ENCODE data around the gene CZIB. TPM values are rescaled to one million over a fixed set of nuclear protein-coding genes. Genes with fewer than 3 reads are reported as not detected.

Gene CZIB
- total and polyA plus RNA-seq, 3 experiments from 2014 or later = 58.0 to 60.4 (median 58.4) TPM

- no peak overlapping the region for H3K4me3 Mint-ChIP-seq
- H3K27me3 Mint-ChIP-seq = peaks cover 0 to 14% of the 10 kb centered on the region in 2 donors
- no peaks in the 10 kb centered on the region for H3K27me3 ChIP-seq (ENCODE audit: insufficient read depth, low read length, poor library complexity, severe bottlenecking)
- peak overlapping the region; percentile 43 for H3K27ac ChIP-seq (ENCODE audit: low read depth, low read length)
- no peaks in the 10 kb centered on the region for H3K9me3 ChIP-seq (ENCODE audit: low read length)
- H3K36me3 Mint-ChIP-seq = no peaks in the 10 kb centered on the region
- H3K36me3 ChIP-seq (ENCODE audit: insufficient read depth, low read length) = no peaks in the 10 kb centered on the region
- no peak overlapping the region for H3K27ac Mint-ChIP-seq
- peaks cover 0 to 2% (median 0%) of the 10 kb centered on the region in 3 donors for H3K4me1 Mint-ChIP-seq
- DNase-seq = no peak
- no peak overlapping the region for H3K4me3 ChIP-seq (ENCODE audit: low read length)
- no peaks in the 10 kb centered on the region for H3K4me1 ChIP-seq (ENCODE audit: insufficient read depth, low read length)
- H3K9me3 Mint-ChIP-seq = no peaks in the 10 kb centered on the region
- ChIA-PET CTCF (interaction anchor here (0.9 to 1.6 kb wide), 3 partner anchors 9 to 13 kb away, joined by 4 to 5 read pairs (median 4); no protein-coding TSS in a partner anchor), POLR2A (interaction anchor here (0.7 kb wide), 1 partner anchor 46 kb away, joined by 3 read pairs; no protein-coding TSS in a partner anchor)
Measured at GRCh38 chr1:53182716-53183094, 37.7 kb downstream of the CZIB start.

- H3K4me1 ChIP-seq (ENCODE audit: insufficient read depth, low read length) = no peaks in the 10 kb centered on the region
- no peak overlapping the region for H3K27ac Mint-ChIP-seq
Measured at GRCh38 chr1:53182111-53182593, 38.3 kb downstream of the CZIB start.

GRCh38 chr1:53180951-53181350 is 39.5 kb downstream of the CZIB start:
- Mint-ChIP-seq H3K4me1 (peaks cover 0 to 2% (median 0%) of the 10 kb centered on the region in 3 donors), H3K36me3 (no peaks in the 10 kb centered on the region), H3K27me3 (peaks cover 0 to 16% of the 10 kb centered on the region in 2 donors), H3K9me3 (no peaks in the 10 kb centered on the region), H3K27ac (no peak overlapping the region), H3K4me3 (no peak overlapping the region)
- Histone ChIP-seq H3K9me3 (ENCODE audit: low read length) (no peaks in the 10 kb centered on the region), H3K27ac (ENCODE audit: low read depth, low read length) (no peak overlapping the region), H3K36me3 (ENCODE audit: insufficient read depth, low read length) (no peaks in the 10 kb centered on the region), H3K4me3 (ENCODE audit: low read length) (no peak overlapping the region), H3K4me1 (ENCODE audit: insufficient read depth, low read length) (no peaks in the 10 kb centered on the region), H3K27me3 (ENCODE audit: insufficient read depth, low read length, poor library complexity, severe bottlenecking) (peaks cover 6% of the 10 kb centered on the region)
- DNase-seq = no peak
- ChIA-PET CTCF (interaction anchor here (0.8 to 1.7 kb wide), 6 partner anchors 9 to 455 kb away, joined by 3 to 6 read pairs (median 4); partner anchors contain the start of gene ZYG11B), POLR2A (no interaction called here)

More at GRCh38 chr1:53182111-53182593, 38.3 kb downstream of the CZIB start:
- Histone ChIP-seq H3K27ac (ENCODE audit: low read depth, low read length) (no peak overlapping the region), H3K4me3 (ENCODE audit: low read length) (no peak overlapping the region), H3K36me3 (ENCODE audit: insufficient read depth, low read length) (no peaks in the 10 kb centered on the region), H3K27me3 (ENCODE audit: insufficient read depth, low read length, poor library complexity, severe bottlenecking) (peaks cover 2% of the 10 kb centered on the region), H3K9me3 (ENCODE audit: low read length) (no peaks in the 10 kb centered on the region)
- Mint-ChIP-seq H3K27me3 (peaks cover 0 to 15% of the 10 kb centered on the region in 2 donors), H3K9me3 (no peaks in the 10 kb centered on the region), H3K36me3 (no peaks in the 10 kb centered on the region), H3K4me3 (no peak overlapping the region), H3K4me1 (peaks cover 0 to 2% (median 0%) of the 10 kb centered on the region in 3 donors)
- DNase-seq = peak; percentile 62 to 86 (median 66)
- POLR2A ChIA-PET = interaction anchor here (0.7 kb wide), 1 partner anchor 45 kb away, joined by 3 read pairs; no protein-coding TSS in a partner anchor
- CTCF ChIA-PET = interaction anchor here (0.9 to 1.6 kb wide), 3 partner anchors 8 to 14 kb away, joined by 4 to 5 read pairs (median 4); no protein-coding TSS in a partner anchor

GRCh38 chr1:53180226-53180625 is 40.2 kb downstream of the CZIB start:
- DNase-seq = no peak
- Mint-ChIP-seq H3K36me3 (no peaks in the 10 kb centered on the region), H3K9me3 (no peaks in the 10 kb centered on the region), H3K4me3 (no peak overlapping the region), H3K4me1 (peaks cover 0 to 2% (median 0%) of the 10 kb centered on the region in 3 donors), H3K27me3 (peaks cover under 1 to 24% of the 10 kb centered on the region in 2 donors), H3K27ac (no peak overlapping the region)
- no peak overlapping the region for H3K27ac ChIP-seq (ENCODE audit: low read depth, low read length)
- ChIA-PET POLR2A (no interaction called here), CTCF (interaction anchor here (1.1 to 1.7 kb wide), 5 partner anchors 10 to 454 kb away, joined by 3 to 6 read pairs (median 4); partner anchors contain the start of gene ZYG11B)
- no peak overlapping the region for H3K4me3 ChIP-seq (ENCODE audit: low read length)
- no peaks in the 10 kb centered on the region for H3K36me3 ChIP-seq (ENCODE audit: insufficient read depth, low read length)
- H3K4me1 ChIP-seq (ENCODE audit: insufficient read depth, low read length) = no peaks in the 10 kb centered on the region
- H3K9me3 ChIP-seq (ENCODE audit: low read length) = no peaks in the 10 kb centered on the region
- H3K27me3 ChIP-seq (ENCODE audit: insufficient read depth, low read length, poor library complexity, severe bottlenecking) = peaks cover 9% of the 10 kb centered on the region

GRCh38 chr1:53176452-53177208 is 43.8 kb downstream of the CZIB start:
- DNase-seq = no peak
- no peaks in the 10 kb centered on the region for H3K36me3 ChIP-seq (ENCODE audit: insufficient read depth, low read length)
- Mint-ChIP-seq H3K36me3 (no peaks in the 10 kb centered on the region), H3K27ac (peak overlapping the region in 1 of 8 donors; percentile 11), H3K4me3 (no peak overlapping the region), H3K9me3 (no peaks in the 10 kb centered on the region), H3K27me3 (peaks cover 12 to 33% of the 10 kb centered on the region in 2 donors), H3K4me1 (peaks cover 5 to 8% (median 5%) of the 10 kb centered on the region in 3 donors)
- POLR2A ChIA-PET = no interaction called here
- no peaks in the 10 kb centered on the region for H3K4me1 ChIP-seq (ENCODE audit: insufficient read depth, low read length)
- CTCF ChIA-PET = no interaction called here
- H3K9me3 ChIP-seq (ENCODE audit: low read length) = no peaks in the 10 kb centered on the region
- no peak overlapping the region for H3K27ac ChIP-seq (ENCODE audit: low read depth, low read length)
- H3K4me3 ChIP-seq (ENCODE audit: low read length) = no peak overlapping the region
- H3K27me3 ChIP-seq (ENCODE audit: insufficient read depth, low read length, poor library complexity, severe bottlenecking) = peaks cover 9% of the 10 kb centered on the region

- H3K4me1 Mint-ChIP-seq = peaks cover 5 to 6% (median 5%) of the 10 kb centered on the region in 3 donors
- ChIA-PET POLR2A (no interaction called here), CTCF (interaction anchor here (1.7 kb wide), 1 partner anchor 16 kb away, joined by 5 read pairs; no protein-coding TSS in a partner anchor)
- H3K4me3 Mint-ChIP-seq = no peak overlapping the region
- Histone ChIP-seq H3K36me3 (ENCODE audit: insufficient read depth, low read length) (no peaks in the 10 kb centered on the region), H3K27me3 (ENCODE audit: insufficient read depth, low read length, poor library complexity, severe bottlenecking) (peaks cover 9% of the 10 kb centered on the region), H3K27ac (ENCODE audit: low read depth, low read length) (no peak overlapping the region), H3K4me3 (ENCODE audit: low read length) (no peak overlapping the region), H3K9me3 (ENCODE audit: low read length) (no peaks in the 10 kb centered on the region), H3K4me1 (ENCODE audit: insufficient read depth, low read length) (no peaks in the 10 kb centered on the region)
- no peaks in the 10 kb centered on the region for H3K36me3 Mint-ChIP-seq
- H3K27me3 Mint-ChIP-seq = peaks cover 12 to 30% of the 10 kb centered on the region in 2 donors
- no peaks in the 10 kb centered on the region for H3K9me3 Mint-ChIP-seq
- DNase-seq = no peak
- H3K27ac Mint-ChIP-seq = no peak overlapping the region
Measured at GRCh38 chr1:53174971-53175913, 45.2 kb downstream of the CZIB start.

- no peaks in the 10 kb centered on the region for H3K9me3 ChIP-seq (ENCODE audit: low read length)
- no peak overlapping the region for H3K27ac ChIP-seq (ENCODE audit: low read depth, low read length)
- no peak overlapping the region for H3K4me3 ChIP-seq (ENCODE audit: low read length)
- H3K4me1 Mint-ChIP-seq = peaks cover 5 to 6% (median 5%) of the 10 kb centered on the region in 3 donors
- H3K4me1 ChIP-seq (ENCODE audit: insufficient read depth, low read length) = no peaks in the 10 kb centered on the region
- H3K36me3 Mint-ChIP-seq = no peaks in the 10 kb centered on the region
- ChIA-PET POLR2A (no interaction called here), CTCF (no interaction called here)
- H3K9me3 Mint-ChIP-seq = no peaks in the 10 kb centered on the region
- H3K27me3 ChIP-seq (ENCODE audit: insufficient read depth, low read length, poor library complexity, severe bottlenecking) = peaks cover 9% of the 10 kb centered on the region
- peak overlapping the region in 2 of 7 donors; percentile 1 to 26 for H3K4me3 Mint-ChIP-seq
- DNase-seq = no peak
- no peaks in the 10 kb centered on the region for H3K36me3 ChIP-seq (ENCODE audit: insufficient read depth, low read length)
- H3K27me3 Mint-ChIP-seq = peaks cover 12 to 28% of the 10 kb centered on the region in 2 donors
- peak overlapping the region in 5 of 8 donors; percentile 6 to 89 (median 61) for H3K27ac Mint-ChIP-seq
Measured at GRCh38 chr1:53172426-53173128, 47.9 kb downstream of the CZIB start.

Measured in CD8-positive, alpha-beta memory T cell (primary cell).